Keratinocyte (primary cell): ENCODE results near the gene CXCR6. TPM values are rescaled to one million over a fixed set of nuclear protein-coding genes. Genes with fewer than 3 reads are reported as not detected.

ENCODE experiments used
- DNase-seq: peaks from one replicate; pipeline ENCODE4 v3.0.0-alpha.2; 2011; ENCODE audit warnings: low read depth, missing footprints, low spot score
- FAIRE-seq: peaks from 2 replicates; lab custom pipeline; 2011; peaks lifted over from hg19 to GRCh38; lab: Jason Lieb, UNC
- H2AFZ ChIP-seq: 2 replicates; pipeline ENCODE4 v1.6.0; 2012; ENCODE audit warnings: low read length, control low read depth, inconsistent platforms; ENCODE audit not compliant: control insufficient read depth
- H3K27ac ChIP-seq: 2 replicates; pipeline ENCODE4 v1.5.1; 2011; ENCODE audit warnings: low read length; ENCODE audit not compliant: control insufficient read depth, insufficient read depth
- H3K27me3 ChIP-seq: 3 replicates; pipeline ENCODE4 v1.6.0; 2011; ENCODE audit warnings: low read length; ENCODE audit not compliant: control insufficient read depth, insufficient read depth; ENCODE audit errors: extremely low read depth
- H3K36me3 ChIP-seq, 2 experiments: 2 replicates in 1 of 2; 3 replicates in 1 of 2; pipeline ENCODE4 v1.5.1; 2011; ENCODE audit warnings: low read length in 2 of 2, mild to moderate bottlenecking in 1 of 2; ENCODE audit not compliant: control insufficient read depth in 2 of 2, insufficient read depth in 2 of 2; ENCODE audit errors: extremely low read depth in 1 of 2
- H3K4me1 ChIP-seq: 3 replicates; pipeline ENCODE4 v1.5.1; 2011; ENCODE audit warnings: low read length; ENCODE audit not compliant: control insufficient read depth, insufficient read depth; ENCODE audit errors: extremely low read depth
- H3K4me2 ChIP-seq: 3 replicates; pipeline ENCODE4 v1.6.0; 2011; ENCODE audit warnings: low read depth, low read length; ENCODE audit not compliant: control insufficient read depth, insufficient read depth; ENCODE audit errors: extremely low read depth
- H3K4me3 ChIP-seq, 3 experiments: fragments of 200-600 bp in 1 of 3; sonication (generic) in 1 of 3; 2 replicates in 2 of 3; 3 replicates in 1 of 3; pipeline ENCODE4 v1.5.1; 2011 to 2016; ENCODE audit warnings: low read length in 3 of 3, mild to moderate bottlenecking in 3 of 3, control low read depth in 2 of 3, inconsistent platforms in 1 of 3, low read depth in 1 of 3, mixed read lengths in 1 of 3, mixed run types in 1 of 3, moderate library complexity in 1 of 3; ENCODE audit not compliant: control insufficient read depth in 2 of 3, insufficient read depth in 2 of 3; ENCODE audit errors: extremely low read depth in 1 of 3
- H3K79me2 ChIP-seq: 2 replicates; pipeline ENCODE4 v1.6.0; 2012; ENCODE audit warnings: low read length; ENCODE audit not compliant: control insufficient read depth, insufficient read depth
- H3K9ac ChIP-seq: 3 replicates; pipeline ENCODE4 v1.6.0; 2011; ENCODE audit warnings: low read length; ENCODE audit not compliant: control insufficient read depth, insufficient read depth; ENCODE audit errors: extremely low read depth
- H3K9me1 ChIP-seq: 3 replicates; pipeline ENCODE4 v1.6.0; 2011; ENCODE audit warnings: low read length; ENCODE audit not compliant: control insufficient read depth, insufficient read depth; ENCODE audit errors: extremely low read depth
- H3K9me3 ChIP-seq: 2 replicates; pipeline ENCODE4 v1.5.1; 2012; ENCODE audit warnings: low read depth, low read length; ENCODE audit not compliant: control insufficient read depth
- H4K20me1 ChIP-seq: 3 replicates; pipeline ENCODE4 v1.6.0; 2011; ENCODE audit warnings: low read length; ENCODE audit not compliant: control insufficient read depth, insufficient read depth; ENCODE audit errors: extremely low read depth
- EZH2 ChIP-seq: IDR thresholded peaks from one replicate; pipeline ENCODE4 v1.6.1; 2012; ENCODE audit warnings: inconsistent platforms, mild to moderate bottlenecking, low read length, moderate library complexity
- dilution Hi-C: fragments of 300-500 bp; cut with MboI; formaldehyde crosslinking; loops from one replicate; pipeline ENCODE4 v1.7.0; 2020; ENCODE audit warnings: low sequenced_read_pairs; ENCODE audit not compliant: extremely low pct_ligation_motif_present
- polyA plus RNA-seq, 5 experiments: library from polyadenylated mRNA; depleted of rRNA in 3 of 5; stranded (reverse) in 3 of 5; stranded (forward) in 1 of 5; unstranded in 1 of 5; fragments of >200 nt; gene quantifications; 1 replicate in 1 of 5; 2 replicates in 3 of 5; 3 replicates in 1 of 5; pipeline versions ENCODE4 v1.2.1 to v1.2.3, GENCODE V29; 2011 to 2012; ENCODE audit warnings: missing spikeins in 2 of 5, low read depth in 1 of 5, low replicate concordance in 1 of 5
- TF ChIP-seq, protein P1 (sequence below), 3 experiments: IDR thresholded peaks in 1 of 3; conservative IDR thresholded peaks in 1 of 3; optimal IDR thresholded peaks in 1 of 3; 2 replicates in 2 of 3; 3 replicates in 1 of 3; pipeline versions ENCODE3 to v1.5.1; 2011; ENCODE audit warnings: low read length in 3 of 3, mild to moderate bottlenecking in 3 of 3, moderate library complexity in 2 of 3, control low read depth in 1 of 3, inconsistent platforms in 1 of 3; ENCODE audit not compliant: insufficient read depth in 2 of 3; ENCODE audit errors: extremely low read depth in 1 of 3

CXCR6 gene
- polyA plus RNA-seq, 1 donor (not counting 4 experiments of a cell fraction or from before 2014, with no cell fraction given) = not detected

GRCh38 chr3:45910892-45911291 lies 32.4 kb upstream of the CXCR6 start:
- Histone ChIP-seq H4K20me1 (no peaks in the 10 kb centered on the region), H3K36me3 (no peaks in the 10 kb centered on the region), H3K79me2 (no peaks in the 10 kb centered on the region), H3K27ac (no peak overlapping the region), H3K4me2 (no peak overlapping the region), H3K9me3 (peaks cover 1% of the 10 kb centered on the region), H3K4me3 (no peak overlapping the region), H2AFZ (no peak overlapping the region), H3K9me1 (no peaks in the 10 kb centered on the region), H3K4me1 (no peaks in the 10 kb centered on the region), H3K27me3 (peaks cover 6% of the 10 kb centered on the region), H3K9ac (no peak overlapping the region)
- dilution Hi-C loops = no loop called here
- FAIRE-seq = no peak
- TF ChIP-seq EZH2 = no peak
- TF ChIP-seq, protein P1, sequence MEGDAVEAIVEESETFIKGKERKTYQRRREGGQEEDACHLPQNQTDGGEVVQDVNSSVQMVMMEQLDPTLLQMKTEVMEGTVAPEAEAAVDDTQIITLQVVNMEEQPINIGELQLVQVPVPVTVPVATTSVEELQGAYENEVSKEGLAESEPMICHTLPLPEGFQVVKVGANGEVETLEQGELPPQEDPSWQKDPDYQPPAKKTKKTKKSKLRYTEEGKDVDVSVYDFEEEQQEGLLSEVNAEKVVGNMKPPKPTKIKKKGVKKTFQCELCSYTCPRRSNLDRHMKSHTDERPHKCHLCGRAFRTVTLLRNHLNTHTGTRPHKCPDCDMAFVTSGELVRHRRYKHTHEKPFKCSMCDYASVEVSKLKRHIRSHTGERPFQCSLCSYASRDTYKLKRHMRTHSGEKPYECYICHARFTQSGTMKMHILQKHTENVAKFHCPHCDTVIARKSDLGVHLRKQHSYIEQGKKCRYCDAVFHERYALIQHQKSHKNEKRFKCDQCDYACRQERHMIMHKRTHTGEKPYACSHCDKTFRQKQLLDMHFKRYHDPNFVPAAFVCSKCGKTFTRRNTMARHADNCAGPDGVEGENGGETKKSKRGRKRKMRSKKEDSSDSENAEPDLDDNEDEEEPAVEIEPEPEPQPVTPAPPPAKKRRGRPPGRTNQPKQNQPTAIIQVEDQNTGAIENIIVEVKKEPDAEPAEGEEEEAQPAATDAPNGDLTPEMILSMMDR (optimal IDR thresholded peaks at IDR 0.05 in 1 of 3, IDR thresholded peaks at IDR 0.05 in 1 of 3, conservative IDR thresholded peaks at IDR 0.05 in 1 of 3; ENCODE audit: extremely low read depth in 1 of 3, insufficient read depth in 2 of 3, low read length in 3 of 3) = no peak
- DNase-seq = no peak

DNA sequence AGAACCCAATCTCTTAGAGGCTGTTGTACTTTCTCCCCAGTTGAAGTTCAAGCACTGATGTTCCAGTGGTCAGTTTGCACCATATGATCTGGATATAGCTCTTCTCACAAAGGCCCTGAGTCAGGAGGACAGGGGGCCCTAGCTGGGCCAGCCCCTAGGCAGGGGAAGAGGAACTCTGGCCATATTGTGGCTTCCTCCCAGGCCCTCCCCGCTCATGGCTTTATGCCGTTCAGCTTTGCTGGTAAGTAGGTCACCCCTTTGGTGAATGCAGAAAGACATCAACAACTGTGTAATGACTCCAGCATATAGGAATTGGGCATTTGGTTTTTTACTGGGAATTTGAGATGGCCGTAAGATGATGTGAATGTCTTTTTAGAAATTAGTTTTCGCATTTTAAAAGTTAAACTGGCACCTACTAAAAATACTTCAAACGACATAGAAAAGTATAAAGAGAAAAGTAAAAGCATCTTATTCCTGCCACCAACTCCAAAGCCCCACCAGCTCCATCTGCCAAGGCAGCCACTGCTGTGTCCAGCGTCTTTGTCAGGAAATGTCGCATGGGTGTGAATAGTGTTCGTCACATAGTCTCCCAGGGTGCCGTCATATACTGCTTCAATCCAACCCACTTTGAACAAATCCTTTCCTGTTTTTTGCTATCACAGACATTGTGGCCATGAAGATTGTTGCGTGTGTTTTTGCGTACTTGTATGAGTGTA lies 31.6 kb upstream of the CXCR6 start:
- Histone ChIP-seq H4K20me1 (no peaks in the 10 kb centered on the region), H3K4me3 (no peak overlapping the region), H3K4me1 (no peaks in the 10 kb centered on the region), H3K9me3 (no peaks in the 10 kb centered on the region), H3K9ac (no peak overlapping the region), H3K27ac (no peak overlapping the region), H3K4me2 (no peak overlapping the region), H3K27me3 (peaks cover 6% of the 10 kb centered on the region), H2AFZ (no peak overlapping the region), H3K9me1 (no peaks in the 10 kb centered on the region), H3K36me3 (no peaks in the 10 kb centered on the region), H3K79me2 (no peaks in the 10 kb centered on the region)
- FAIRE-seq (no peak), DNase-seq (no peak)
- dilution Hi-C loops = no loop called here
- TF ChIP-seq, protein P1 (optimal IDR thresholded peaks at IDR 0.05 in 1 of 3, IDR thresholded peaks at IDR 0.05 in 1 of 3, conservative IDR thresholded peaks at IDR 0.05 in 1 of 3; ENCODE audit: extremely low read depth in 1 of 3, insufficient read depth in 2 of 3, low read length in 3 of 3) = no peak
- no peak for TF ChIP-seq EZH2
